Brain microvascular endothelial cell (primary cell): ENCODE results near the gene CDKL1.

ENCODE experiments used
- DNase-seq: peaks from one replicate; pipeline ENCODE4 v3.0.0-alpha.2; 2020
- H3K27ac ChIP-seq: fragments of 250-450 bp; sonication (Bioruptor Pico); 2 replicates; pipeline ENCODE4 v1.5.1; 2020; ENCODE audit warnings: mild to moderate bottlenecking, moderate library complexity
- H3K27me3 ChIP-seq: fragments of 250-450 bp; sonication (Bioruptor Pico); replicated peaks from 2 replicates; pipeline ENCODE4 v1.5.1; 2020; ENCODE audit warnings: mild to moderate bottlenecking
- H3K36me3 ChIP-seq: fragments of 250-450 bp; sonication (Bioruptor Pico); replicated peaks from 2 replicates; pipeline ENCODE4 v1.5.1; 2020; ENCODE audit warnings: mild to moderate bottlenecking
- H3K4me3 ChIP-seq: 2 replicates; pipeline ENCODE4 v1.5.1; 2011; ENCODE audit warnings: low read depth, mild to moderate bottlenecking, control low read depth, low read length, moderate library complexity
- CTCF ChIP-seq: IDR thresholded peaks from 2 replicates; pipeline ENCODE4 v1.5.1; 2011; ENCODE audit warnings: low read depth, mild to moderate bottlenecking, moderate library complexity, low read length, control low read depth, inconsistent platforms; ENCODE audit errors: missing control alignments
- in situ Hi-C: cut with HindIII; loops from 2 replicates; pipeline ENCODE4 v1.10.0; 2017; ENCODE audit warnings: low sequenced_read_pairs, low pct_ligation_motif_present

The CDKL1 gene

DNA sequence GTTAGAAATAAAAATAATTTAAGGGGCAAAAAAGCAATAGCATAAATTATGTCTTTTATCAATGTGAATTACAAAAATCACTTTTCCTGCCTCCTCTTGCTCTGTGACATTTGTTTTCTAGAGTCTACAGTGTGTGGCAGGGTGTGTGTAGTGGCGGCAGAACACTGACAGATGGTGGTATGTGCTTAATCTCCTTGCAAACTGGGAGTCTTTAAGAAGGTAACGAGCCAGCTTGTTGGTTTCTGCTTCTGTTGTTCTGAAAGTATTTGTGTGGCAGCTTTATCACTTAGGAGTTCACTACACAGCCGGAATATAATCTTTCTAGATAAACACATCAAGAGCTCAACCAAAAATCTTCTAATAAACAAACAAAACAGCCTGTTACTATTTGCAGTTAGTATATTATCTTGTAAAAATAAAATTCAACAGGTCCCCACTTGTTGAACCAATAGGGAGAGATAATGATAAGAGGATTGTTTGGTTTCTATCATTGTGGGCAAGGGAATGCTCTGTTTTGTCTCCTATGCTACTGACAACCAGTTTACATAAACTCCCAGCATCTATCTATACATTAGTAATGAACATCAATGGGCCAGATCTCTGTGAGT, 13.0 kb downstream of the CDKL1 start:
- Histone ChIP-seq H3K27ac (no peak overlapping the region), H3K4me3 (no peak overlapping the region), H3K36me3 (no peaks in the 10 kb centered on the region), H3K27me3 (no peaks in the 10 kb centered on the region)
- in situ Hi-C loops = no loop called here
- no peak for TF ChIP-seq CTCF
- DNase-seq = no peak

- H3K27ac ChIP-seq = no peak overlapping the region
- in situ Hi-C loops = no loop called here
- no peak for TF ChIP-seq CTCF
- H3K36me3 ChIP-seq = no peaks in the 10 kb centered on the region
- no peak for DNase-seq
- H3K4me3 ChIP-seq = no peak overlapping the region
- H3K27me3 ChIP-seq = no peaks in the 10 kb centered on the region
Measured at GRCh38 chr14:50381823-50382287, 14.8 kb downstream of the CDKL1 start.

GRCh38 chr14:50381008-50381407, 15.7 kb downstream of the CDKL1 start:
- H3K27ac ChIP-seq = no peak overlapping the region
- no peaks in the 10 kb centered on the region for H3K27me3 ChIP-seq
- in situ Hi-C loops = no loop called here
- DNase-seq = no peak
- no peaks in the 10 kb centered on the region for H3K36me3 ChIP-seq
- TF ChIP-seq CTCF = no peak
- H3K4me3 ChIP-seq = no peak overlapping the region

GRCh38 chr14:50380455-50380854, 16.2 kb downstream of the CDKL1 start:
- DNase-seq = no peak
- Histone ChIP-seq H3K4me3 (no peak overlapping the region), H3K27ac (no peak overlapping the region), H3K36me3 (no peaks in the 10 kb centered on the region), H3K27me3 (no peaks in the 10 kb centered on the region)
- in situ Hi-C loops = no loop called here
- no peak for TF ChIP-seq CTCF

DNA sequence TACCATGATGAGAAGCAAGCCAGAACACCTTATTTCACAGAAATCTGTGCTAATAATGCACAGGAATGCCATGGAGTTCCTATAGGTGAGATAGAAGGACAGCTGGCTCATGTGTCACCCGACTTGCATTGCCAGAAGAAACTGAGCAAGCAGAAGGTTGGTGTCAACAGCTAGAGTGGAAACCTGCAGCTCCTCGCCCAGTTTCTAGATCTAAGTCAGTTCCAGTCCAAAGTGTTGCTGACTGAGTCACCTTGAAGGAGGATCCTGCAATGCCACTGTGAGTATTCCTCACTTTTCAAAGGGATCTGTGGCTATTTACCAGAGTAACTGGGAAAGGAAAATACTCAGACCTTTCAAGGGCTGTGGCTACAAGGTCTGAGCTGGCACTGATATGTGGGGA, 17.1 kb downstream of the CDKL1 start:
- DNase-seq = no peak
- Histone ChIP-seq H3K4me3 (no peak overlapping the region), H3K27ac (no peak overlapping the region), H3K36me3 (no peaks in the 10 kb centered on the region), H3K27me3 (no peaks in the 10 kb centered on the region)
- in situ Hi-C loops = no loop called here
- no peak for TF ChIP-seq CTCF

DNA sequence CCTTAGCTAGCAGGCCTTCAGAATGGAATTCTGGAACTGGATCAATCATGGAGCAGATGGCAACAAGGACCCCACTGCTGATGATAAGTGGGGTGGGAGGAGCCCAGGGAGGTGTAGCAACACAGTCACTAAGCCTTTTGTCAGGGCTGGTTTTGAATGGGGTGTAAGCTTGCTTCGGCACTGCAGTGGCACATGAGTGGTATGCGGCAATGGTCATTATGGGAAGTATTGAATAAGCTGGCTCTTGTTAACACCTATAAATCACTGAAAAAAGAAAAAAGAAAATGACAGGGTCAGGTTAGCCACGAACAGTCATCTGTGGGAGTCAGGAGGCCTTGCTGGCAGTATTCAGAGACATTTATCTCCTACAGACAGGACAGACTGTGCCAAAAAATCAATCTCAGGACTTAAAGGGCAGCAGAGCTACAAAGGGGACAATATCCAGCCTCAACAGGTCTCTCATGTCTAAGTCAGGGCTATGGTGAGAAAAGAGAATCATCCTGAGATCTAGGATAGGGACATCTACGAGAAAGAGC, 19.1 kb downstream of the CDKL1 start:
- in situ Hi-C loops = no loop called here
- H3K4me3 ChIP-seq = no peak overlapping the region
- DNase-seq = no peak
- no peak overlapping the region for H3K27ac ChIP-seq
- no peak for TF ChIP-seq CTCF
- H3K36me3 ChIP-seq = no peaks in the 10 kb centered on the region
- H3K27me3 ChIP-seq = no peaks in the 10 kb centered on the region
